DMS114 treated with DMSO at 0.1 percent for 48 hours (cell line): ENCODE measurements around the gene RAB7B.

Source experiments
- DNase-seq: peaks from one replicate; lab custom pipeline; 2025; ENCODE audit not compliant: unreplicated experiment; lab: John Stamatoyannopoulos, UW

RAB7B gene

GRCh38 chr1:206023695-206024094, 20.5 kb upstream of the RAB7B start, which contains the start of gene CTSE:
Gene CTSE (minus strand): TSS chr1:206023895. CDS start chr1:206023791, 104 bp downstream.
- no peak for DNase-seq

GRCh38 chr1:206022766-206023165, 19.6 kb upstream of the RAB7B start:
- DNase-seq = no peak

GRCh38 chr1:206021626-206022365, 18.6 kb upstream of the RAB7B start:
- no peak for DNase-seq

GRCh38 chr1:206021008-206021625, 17.9 kb upstream of the RAB7B start:
- no peak for DNase-seq

GRCh38 chr1:206020393-206021007, 17.3 kb upstream of the RAB7B start:
- no peak for DNase-seq

GRCh38 chr1:206015071-206015470, 11.9 kb upstream of the RAB7B start:
- DNase-seq = no peak

- no peak for DNase-seq
Observed at GRCh38 chr1:206014601-206015000, 11.4 kb upstream of the RAB7B start.

- no peak for DNase-seq
Observed at GRCh38 chr1:206013026-206013795, 10.0 kb upstream of the RAB7B start.

- DNase-seq = no peak
Observed at GRCh38 chr1:206012086-206012859, 9.1 kb upstream of the RAB7B start.

- DNase-seq = no peak
Observed at GRCh38 chr1:206011057-206011456, 7.9 kb upstream of the RAB7B start.

GRCh38 chr1:206010060-206010459, 6.9 kb upstream of the RAB7B start:
- no peak for DNase-seq

- DNase-seq = no peak
Observed at GRCh38 chr1:206006946-206007345, 3.8 kb upstream of the RAB7B start.

- DNase-seq = no peak
Observed at GRCh38 chr1:206005778-206006180, 2.6 kb upstream of the RAB7B start.

GRCh38 chr1:206005234-206005633, 2.0 kb upstream of the RAB7B start:
- DNase-seq = no peak

GRCh38 chr1:206004826-206005225, 1.6 kb upstream of the RAB7B start:
- no peak for DNase-seq

- DNase-seq = no peak
Observed at GRCh38 chr1:206003854-206004800, 932 bp upstream of the RAB7B start.

GRCh38 chr1:206002160-206002559, 1.0 kb downstream of the RAB7B start:
- no peak for DNase-seq

- DNase-seq = no peak
Observed at GRCh38 chr1:206001476-206001888, 1.7 kb downstream of the RAB7B start.

GRCh38 chr1:206000641-206001339, 2.4 kb downstream of the RAB7B start:
- DNase-seq = no peak
